T-helper 1 cell treated with Interleukin-12 subunit alpha and Interleukin-12 subunit beta and Interleukin-4 antibody, amounts not matched to agents 30 μg/mL and 1 μg/mL, for 36 hours (primary cell): ENCODE measurements around the gene TOMM20.
"Not testable (repeated sequence)": the region's sequence is repeated elsewhere in the genome, so short reads cannot be mapped to it uniquely, and the experiment has no call there.

Experiments used
- H3K27ac Mint-ChIP-seq: one replicate; pipeline ENCODE4 v1.8.0; 2021; ENCODE audit warnings: mild to moderate bottlenecking, mixed read lengths
- H3K27me3 Mint-ChIP-seq: one replicate; pipeline ENCODE4 v1.8.0; 2021; ENCODE audit warnings: low read depth, mixed read lengths
- H3K36me3 Mint-ChIP-seq: one replicate; pipeline ENCODE4 v1.8.0; 2021; ENCODE audit warnings: low read depth, mixed read lengths
- H3K4me1 Mint-ChIP-seq: one replicate; pipeline ENCODE4 v1.8.0; 2021; ENCODE audit warnings: low read depth, mixed read lengths
- H3K4me3 Mint-ChIP-seq: one replicate; pipeline ENCODE4 v1.8.0; 2021; ENCODE audit warnings: mild to moderate bottlenecking, moderate library complexity, mixed read lengths
- H3K9me3 Mint-ChIP-seq: one replicate; pipeline ENCODE4 v1.8.0; 2021; ENCODE audit warnings: mixed read lengths

Gene TOMM20

DNA sequence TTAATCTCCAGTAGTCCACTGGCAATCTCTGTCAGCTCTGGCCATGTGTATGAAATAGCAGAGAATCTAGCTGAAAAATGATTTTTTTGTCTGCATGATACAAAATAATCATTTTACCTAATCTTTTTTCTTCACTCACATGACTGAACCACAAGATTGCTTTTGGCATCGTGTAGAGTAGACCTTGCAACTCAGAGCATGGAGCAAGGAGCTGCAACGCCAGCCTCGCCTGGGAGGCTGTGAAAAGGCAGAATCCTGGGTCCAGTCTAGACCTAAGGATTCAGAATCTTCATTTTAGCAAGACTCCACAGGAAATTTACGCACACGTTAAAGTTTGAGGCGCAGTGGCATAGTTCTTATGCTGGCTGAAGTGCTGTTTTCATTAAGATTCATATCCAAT lies 40.2 kb downstream of the TOMM20 start:
- H3K27me3 Mint-ChIP-seq: no peaks in the 10 kb centered on the region
- H3K9me3 Mint-ChIP-seq: no peaks in the 10 kb centered on the region
- no peaks in the 10 kb centered on the region for H3K36me3 Mint-ChIP-seq
- H3K27ac Mint-ChIP-seq: no peak overlapping the region
- no peak overlapping the region for H3K4me3 Mint-ChIP-seq
- peaks cover 13% of the 10 kb centered on the region for H3K4me1 Mint-ChIP-seq

DNA sequence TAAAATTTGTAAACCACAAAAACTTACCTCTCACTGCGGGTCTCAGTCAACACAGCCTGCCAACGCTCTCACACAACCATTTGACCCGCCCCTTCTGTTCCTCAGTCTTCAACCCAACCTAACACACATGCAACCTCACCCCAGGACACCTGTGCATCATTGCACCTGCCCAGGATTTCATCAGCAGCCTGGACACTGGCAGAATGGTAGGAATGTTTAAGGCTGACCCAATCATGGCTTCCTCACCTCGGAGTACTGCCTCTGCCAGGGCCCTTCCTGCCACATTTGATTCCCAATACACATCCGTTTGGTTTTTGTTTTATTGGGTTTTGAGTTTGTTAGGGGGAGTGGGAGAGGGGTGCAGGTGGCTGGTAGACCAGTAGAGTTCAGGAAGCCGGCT lies 40.7 kb downstream of the TOMM20 start:
- peaks cover 17% of the 10 kb centered on the region for H3K4me1 Mint-ChIP-seq
- H3K36me3 Mint-ChIP-seq: no peaks in the 10 kb centered on the region
- no peak overlapping the region for H3K4me3 Mint-ChIP-seq
- H3K27ac Mint-ChIP-seq: no peak overlapping the region
- H3K27me3 Mint-ChIP-seq: no peaks in the 10 kb centered on the region
- no peaks in the 10 kb centered on the region for H3K9me3 Mint-ChIP-seq

DNA sequence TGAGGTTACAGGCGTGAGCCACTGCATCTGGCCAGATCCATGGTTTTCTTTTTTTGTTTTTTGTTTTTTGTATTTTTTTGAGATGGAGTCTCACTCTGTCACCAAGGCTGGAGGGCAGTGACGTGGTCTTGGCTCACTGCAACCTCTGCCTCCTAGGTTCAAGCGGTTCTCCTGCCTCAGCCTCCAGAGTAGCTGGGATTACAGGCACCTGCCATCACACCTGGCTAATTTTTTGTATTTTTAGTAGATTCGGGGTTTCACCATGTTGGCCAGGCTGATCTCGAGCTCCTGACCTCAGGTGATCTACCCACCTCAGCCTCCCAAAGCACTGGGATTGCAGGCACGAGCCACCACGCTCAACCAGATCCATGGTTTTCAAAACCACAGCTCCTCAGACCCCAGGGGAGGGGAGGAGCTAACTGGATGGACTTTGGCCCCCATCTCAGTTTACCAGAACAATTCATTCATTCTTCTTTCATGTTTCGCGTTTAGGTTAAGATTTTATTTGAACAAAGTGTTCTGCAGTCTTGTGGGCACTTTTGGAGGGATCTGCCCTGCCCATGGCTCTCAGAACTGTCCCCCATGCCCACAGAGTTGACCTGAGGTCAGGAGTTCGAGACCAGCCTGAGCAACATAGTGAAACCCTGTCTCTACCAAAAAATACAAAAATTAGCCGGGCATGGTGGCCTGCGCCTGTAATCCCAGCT lies 43.1 kb downstream of the TOMM20 start:
- not testable (repeated sequence) for H3K4me3 Mint-ChIP-seq, H3K9me3 Mint-ChIP-seq, H3K36me3 Mint-ChIP-seq, H3K27me3 Mint-ChIP-seq, H3K27ac Mint-ChIP-seq
- H3K4me1 Mint-ChIP-seq: peaks cover 25% of the 10 kb centered on the region

DNA sequence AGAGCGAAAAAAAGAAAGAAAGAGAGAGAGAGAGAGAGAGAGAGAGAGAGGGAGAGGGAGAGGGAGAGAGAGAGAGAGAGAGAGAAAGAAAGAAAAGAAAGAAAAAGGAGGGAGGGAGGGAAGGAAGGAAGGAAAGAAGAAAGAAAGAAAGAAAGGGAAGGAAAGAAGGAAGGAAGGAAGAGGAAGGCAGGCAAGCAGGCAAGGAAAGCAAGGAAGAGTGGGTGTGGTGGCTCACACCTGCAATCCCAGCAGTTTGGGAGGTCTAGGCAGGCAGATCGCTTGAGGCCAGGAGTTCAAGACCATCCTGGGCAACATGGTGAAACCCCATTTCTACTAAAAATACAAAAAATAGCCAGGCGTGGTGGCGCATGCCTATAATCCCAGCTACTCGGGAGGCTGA lies 47.8 kb downstream of the TOMM20 start:
- not testable (repeated sequence) for H3K36me3 Mint-ChIP-seq, H3K9me3 Mint-ChIP-seq, H3K27me3 Mint-ChIP-seq, H3K4me3 Mint-ChIP-seq
- peak overlapping the region; percentile 49 for H3K27ac Mint-ChIP-seq
- H3K4me1 Mint-ChIP-seq: peaks cover 41% of the 10 kb centered on the region

DNA sequence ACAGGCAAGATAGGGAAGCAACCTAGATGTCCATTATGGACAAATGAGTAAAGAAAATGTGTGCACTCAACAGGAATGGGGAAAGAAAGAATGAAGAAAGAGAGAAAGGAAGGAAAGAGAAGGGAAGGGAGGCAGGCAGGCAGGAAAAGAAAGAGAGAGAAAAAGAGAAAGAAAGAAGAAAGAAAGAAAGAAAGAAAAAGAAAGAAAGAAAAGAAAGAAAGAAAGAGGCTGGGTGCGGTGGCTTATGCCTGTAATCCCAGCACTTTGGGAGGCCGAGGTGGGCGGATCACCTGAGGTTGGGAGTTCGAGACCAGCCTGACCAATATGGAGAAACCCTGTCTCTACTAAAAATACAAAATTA lies 48.4 kb downstream of the TOMM20 start:
- H3K4me1 Mint-ChIP-seq: peaks cover 46% of the 10 kb centered on the region
- H3K27ac Mint-ChIP-seq: peak overlapping the region; percentile 49
- not testable (repeated sequence) for H3K4me3 Mint-ChIP-seq, H3K9me3 Mint-ChIP-seq, H3K27me3 Mint-ChIP-seq, H3K36me3 Mint-ChIP-seq

DNA sequence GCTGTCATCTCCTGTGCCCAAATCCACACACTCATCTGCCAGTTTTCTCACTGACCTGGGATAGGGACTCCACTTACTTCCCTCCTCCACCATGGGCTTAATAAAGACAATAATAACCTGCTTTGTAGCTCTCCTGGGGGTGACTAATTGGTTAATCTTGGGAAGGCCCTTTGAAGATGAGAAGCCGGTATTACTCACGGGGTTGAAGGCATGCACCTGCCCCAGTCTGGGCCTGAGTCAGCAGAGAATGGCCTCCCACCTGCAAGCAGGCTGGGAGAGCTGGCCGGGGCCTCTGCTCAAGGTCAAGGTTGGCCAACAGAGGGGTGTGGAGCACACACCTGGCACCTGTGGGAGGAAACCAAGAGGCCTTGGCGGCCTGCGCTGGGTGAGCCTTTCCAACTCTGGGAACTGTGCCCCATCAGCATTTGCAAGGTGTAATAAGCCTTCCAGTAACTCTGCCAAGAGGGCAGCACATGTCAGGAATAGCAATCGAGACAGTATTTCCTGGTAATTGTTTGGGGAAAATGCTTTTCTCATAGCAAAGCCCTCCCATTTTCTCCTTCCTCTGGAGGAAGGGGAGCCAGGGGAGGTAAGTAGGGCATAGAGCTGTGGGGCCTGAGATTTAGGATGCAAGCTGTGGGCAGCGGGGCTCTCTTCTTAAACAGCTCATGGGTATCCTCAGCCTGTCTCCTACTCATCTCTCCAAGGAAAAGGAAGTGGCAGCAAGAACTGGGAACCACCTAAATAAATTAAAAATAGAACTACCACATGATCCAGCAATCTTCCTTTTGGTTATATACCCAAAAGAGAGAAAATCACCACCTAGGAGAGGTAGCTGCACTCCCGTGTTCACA lies 49.0 kb downstream of the TOMM20 start:
- peaks cover 4% of the 10 kb centered on the region for H3K36me3 Mint-ChIP-seq
- H3K4me1 Mint-ChIP-seq: peaks cover 52% of the 10 kb centered on the region
- no peak overlapping the region for H3K4me3 Mint-ChIP-seq
- no peaks in the 10 kb centered on the region for H3K9me3 Mint-ChIP-seq
- H3K27ac Mint-ChIP-seq: peak overlapping the region; percentile 46
- no peaks in the 10 kb centered on the region for H3K27me3 Mint-ChIP-seq

DNA sequence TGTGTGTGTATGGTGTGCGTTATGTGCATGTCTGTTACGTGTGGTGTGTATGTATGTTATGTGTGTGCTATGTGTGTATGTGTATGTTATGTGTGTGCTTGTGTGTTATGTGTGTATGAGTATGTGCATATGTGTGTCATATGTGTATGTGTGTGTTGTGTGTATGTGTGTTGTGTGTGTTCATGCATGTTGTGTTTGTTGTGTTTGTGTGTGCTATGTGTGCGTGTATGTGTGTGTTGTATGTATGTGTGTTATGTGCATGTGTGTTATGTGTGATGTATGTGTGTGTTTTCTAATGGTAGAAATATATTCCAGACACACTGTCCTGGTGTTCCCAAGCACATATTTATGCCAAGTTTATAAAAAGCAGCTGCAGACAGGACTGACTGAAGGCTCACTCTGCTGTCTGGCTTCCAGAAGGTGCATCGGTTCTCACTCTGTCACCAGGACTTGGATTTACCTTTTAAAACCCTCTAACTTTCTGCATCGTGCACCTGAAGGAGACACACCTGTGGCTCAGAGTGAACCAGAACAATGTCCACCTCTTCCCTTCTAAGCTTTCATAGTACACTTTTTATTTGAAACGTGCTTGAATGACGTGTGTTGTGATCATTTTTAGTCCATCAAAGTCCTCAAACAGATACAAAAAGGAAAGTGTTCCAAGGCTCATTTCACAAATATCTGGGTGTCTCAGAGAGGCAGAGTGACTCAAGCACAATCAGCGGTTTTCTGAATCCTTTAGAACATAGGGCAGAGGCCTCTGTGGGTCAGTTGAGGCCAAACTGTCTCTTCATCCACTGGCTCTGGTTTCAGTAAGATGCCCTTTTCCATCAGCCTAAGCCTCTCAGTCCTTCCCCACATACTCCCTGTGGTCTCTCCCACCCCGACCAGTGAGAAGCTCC lies 49.9 kb downstream of the TOMM20 start:
- Mint-ChIP-seq H3K27ac (no peak overlapping the region), H3K4me3 (no peak overlapping the region), H3K9me3 (no peaks in the 10 kb centered on the region), H3K27me3 (no peaks in the 10 kb centered on the region), H3K36me3 (peaks cover 4% of the 10 kb centered on the region), H3K4me1 (peaks cover 51% of the 10 kb centered on the region)

DNA sequence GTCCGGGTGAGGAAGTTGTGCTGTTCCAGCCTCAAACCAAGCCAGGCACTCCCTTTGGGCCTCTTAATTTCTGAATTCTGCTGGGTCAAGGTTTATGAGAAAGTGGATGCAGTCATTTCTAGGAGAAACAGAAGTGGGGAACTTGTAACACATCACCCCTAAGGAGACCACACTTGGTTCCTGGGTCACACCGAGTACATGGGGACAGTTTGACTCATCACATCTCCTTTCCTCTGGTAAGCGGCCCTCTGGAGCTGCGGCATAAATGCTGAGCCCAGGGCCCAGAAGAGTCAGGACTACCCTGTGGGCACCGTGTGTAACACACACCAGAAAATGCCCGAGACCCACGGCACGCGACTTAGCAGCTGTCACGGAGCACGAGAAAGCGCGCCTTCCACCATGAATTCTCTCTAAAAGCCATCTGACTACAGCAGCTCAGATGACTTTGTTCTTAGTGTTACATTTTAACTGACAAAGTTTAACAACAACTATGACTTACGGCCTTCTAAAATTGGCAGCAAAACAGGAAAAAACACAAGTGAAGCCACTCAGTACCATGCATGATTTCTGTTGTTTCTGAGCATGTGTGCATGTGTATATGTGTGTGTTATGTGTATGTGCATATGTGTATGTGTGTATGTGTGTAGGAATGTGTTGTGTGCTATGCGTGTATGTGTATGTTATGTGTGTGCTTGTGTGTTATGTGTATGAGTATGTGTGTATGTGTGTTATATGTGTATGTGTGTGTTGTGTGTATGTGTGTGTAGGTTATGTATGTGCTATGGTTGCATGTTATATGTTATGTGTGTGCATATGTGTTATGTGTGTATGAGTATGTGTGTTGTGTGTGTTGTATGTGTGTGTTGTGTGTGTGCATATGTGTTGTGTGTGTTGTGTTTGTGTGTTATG lies 50.8 kb downstream of the TOMM20 start:
- H3K27me3 Mint-ChIP-seq: no peaks in the 10 kb centered on the region
- peaks cover 4% of the 10 kb centered on the region for H3K36me3 Mint-ChIP-seq
- no peaks in the 10 kb centered on the region for H3K9me3 Mint-ChIP-seq
- H3K4me1 Mint-ChIP-seq: peaks cover 45% of the 10 kb centered on the region
- no peak overlapping the region for H3K4me3 Mint-ChIP-seq
- H3K27ac Mint-ChIP-seq: peak overlapping the region; percentile 84

DNA sequence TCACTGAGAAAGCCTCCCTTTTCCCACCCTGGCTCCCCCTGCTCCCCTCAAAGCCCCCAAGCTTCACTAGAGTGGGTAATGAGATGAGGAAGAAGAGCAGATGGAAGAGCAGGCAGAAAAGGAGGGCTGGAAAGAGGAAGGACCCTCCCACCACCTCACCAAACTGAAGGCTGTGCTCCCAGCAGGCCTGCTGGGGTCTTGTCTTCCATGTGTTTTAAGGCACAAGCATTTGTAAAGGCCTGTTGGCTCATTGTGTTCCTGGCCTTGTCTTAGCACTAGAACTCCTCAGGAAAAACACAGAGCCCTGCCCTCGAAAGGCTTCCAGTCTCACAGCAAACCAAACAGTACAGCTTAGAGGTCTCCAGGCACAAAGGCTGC lies 51.5 kb downstream of the TOMM20 start:
- H3K27ac Mint-ChIP-seq: peak overlapping the region; percentile 84
- no peaks in the 10 kb centered on the region for H3K27me3 Mint-ChIP-seq
- H3K4me3 Mint-ChIP-seq: no peak overlapping the region
- H3K36me3 Mint-ChIP-seq: peaks cover 4% of the 10 kb centered on the region
- peaks cover 47% of the 10 kb centered on the region for H3K4me1 Mint-ChIP-seq
- no peaks in the 10 kb centered on the region for H3K9me3 Mint-ChIP-seq

DNA sequence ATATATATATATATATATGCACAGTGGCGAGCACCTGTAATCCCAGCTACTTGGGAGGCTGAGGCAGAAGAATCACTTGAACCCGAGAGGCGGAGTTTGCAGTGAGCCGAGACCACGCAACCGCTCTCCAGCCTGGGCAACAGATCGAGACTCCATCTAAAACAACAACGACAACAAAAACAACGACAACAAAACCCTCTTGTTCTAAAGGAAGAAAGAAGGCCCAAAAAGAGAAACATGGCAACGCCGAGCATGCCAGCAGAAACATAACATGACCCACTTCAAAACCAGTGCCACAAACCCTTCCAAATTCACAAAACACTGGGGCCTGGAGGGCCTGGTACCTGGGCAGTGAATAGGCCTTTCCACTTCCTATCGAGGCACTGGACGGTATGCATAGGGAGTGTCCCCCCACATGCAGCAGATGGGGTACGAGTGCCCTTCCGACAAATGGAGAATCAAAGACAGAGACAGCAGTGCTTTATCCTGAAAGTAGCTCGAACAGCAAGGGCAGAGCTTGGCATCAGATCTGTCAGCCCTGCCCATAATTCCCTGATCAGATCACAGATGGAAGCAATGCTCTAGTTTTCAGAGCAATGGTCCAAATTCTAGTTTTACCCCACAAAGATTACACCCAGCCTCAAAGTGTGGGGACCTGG lies 52.0 kb downstream of the TOMM20 start:
- peaks cover 4% of the 10 kb centered on the region for H3K36me3 Mint-ChIP-seq
- peaks cover 50% of the 10 kb centered on the region for H3K4me1 Mint-ChIP-seq
- peak overlapping the region; percentile 84 for H3K27ac Mint-ChIP-seq
- peak overlapping the region; percentile 13 for H3K4me3 Mint-ChIP-seq
- no peaks in the 10 kb centered on the region for H3K9me3 Mint-ChIP-seq
- no peaks in the 10 kb centered on the region for H3K27me3 Mint-ChIP-seq

DNA sequence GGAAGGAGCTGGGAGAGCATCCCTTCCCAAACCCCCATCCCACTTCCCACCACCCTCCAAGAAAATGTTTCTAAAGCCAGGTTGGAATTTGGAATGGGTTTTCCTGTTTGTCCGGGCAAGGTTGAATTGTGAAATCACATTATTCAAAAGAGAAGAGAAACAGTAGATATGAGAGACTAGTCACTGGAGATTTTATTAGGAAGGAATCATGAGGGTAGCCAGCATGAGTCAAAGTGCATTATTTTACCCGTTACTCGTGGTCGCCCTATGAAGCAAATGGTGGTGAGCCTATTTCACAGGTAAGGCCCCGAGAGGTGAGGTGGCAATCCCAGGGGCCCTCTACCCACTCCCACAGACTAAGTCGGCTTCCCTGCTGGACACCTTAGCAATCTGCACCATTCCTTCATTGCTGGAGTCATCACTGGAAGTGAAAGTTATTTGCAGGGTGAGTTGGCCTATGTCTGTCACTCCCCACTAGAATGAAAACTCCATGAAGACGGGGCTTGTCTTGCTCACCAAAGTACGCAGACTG lies 52.8 kb downstream of the TOMM20 start:
- Mint-ChIP-seq H3K36me3 (peaks cover 2% of the 10 kb centered on the region), H3K27me3 (no peaks in the 10 kb centered on the region), H3K4me3 (no peak overlapping the region), H3K4me1 (peaks cover 45% of the 10 kb centered on the region), H3K9me3 (no peaks in the 10 kb centered on the region), H3K27ac (peak overlapping the region; percentile 91)

DNA sequence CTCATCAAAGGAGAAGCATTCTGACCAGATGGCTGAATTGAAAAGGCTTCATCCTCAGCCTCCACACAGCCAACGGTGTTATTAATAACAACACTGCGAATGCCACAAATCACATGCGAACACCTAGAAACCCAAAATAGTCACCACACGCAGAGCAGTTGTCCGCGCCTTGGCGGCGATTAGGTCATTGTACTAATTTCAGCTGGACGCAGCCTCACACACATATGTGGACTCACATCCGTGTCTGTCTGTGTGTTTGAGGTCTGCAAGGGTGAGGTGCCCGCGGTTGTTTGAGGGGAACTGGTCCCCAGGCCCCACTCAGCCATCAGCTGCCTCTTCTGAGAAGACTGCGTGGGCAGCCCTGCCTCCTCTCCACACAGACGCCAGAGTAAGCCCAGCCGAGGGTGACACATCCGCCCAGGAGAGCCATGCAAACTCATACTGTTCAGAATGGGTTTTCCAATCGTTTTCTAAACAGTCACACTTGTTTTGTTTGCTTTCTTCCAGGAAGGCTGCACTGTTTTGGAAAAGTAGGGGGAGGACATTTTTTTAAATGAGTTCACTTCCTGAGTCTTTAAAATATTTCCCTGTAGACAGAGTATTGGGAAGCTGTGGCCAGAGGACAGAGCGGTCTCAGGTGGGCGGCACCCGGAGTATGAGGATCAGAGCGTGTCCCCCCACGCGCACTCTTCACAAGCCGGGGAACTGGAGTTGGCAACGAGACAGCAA lies 53.4 kb downstream of the TOMM20 start:
- H3K27me3 Mint-ChIP-seq: no peaks in the 10 kb centered on the region
- H3K27ac Mint-ChIP-seq: peak overlapping the region; percentile 91
- no peaks in the 10 kb centered on the region for H3K9me3 Mint-ChIP-seq
- H3K36me3 Mint-ChIP-seq: peaks cover 2% of the 10 kb centered on the region
- peak overlapping the region; percentile 12 for H3K4me3 Mint-ChIP-seq
- H3K4me1 Mint-ChIP-seq: peaks cover 40% of the 10 kb centered on the region
